ENCODE data around the gene P2RX1.

P2RX1 gene

GRCh38 chr17:3924512-3925350, 8.5 kb upstream of the P2RX1 start:
- Histone ChIP-seq H3K27me3 (replicated peaks; ENCODE audit: insufficient read depth, low read length) (no peaks in the 10 kb centered on the region), H3F3A (ENCODE audit: insufficient read depth, low read length) (peaks cover 15% of the 10 kb centered on the region; the same call in 1 of the 2 replicates), H3K4me2 (ENCODE audit: low read depth, low read length) (no peak overlapping the region), H2AFZ (ENCODE audit: low read length) (no peak overlapping the region), H3K9me2 (replicated peaks; ENCODE audit: insufficient read depth, low read length) (no peaks in the 10 kb centered on the region), H3K36me3 (replicated peaks; ENCODE audit: insufficient read depth, low read length) (no peaks in the 10 kb centered on the region; the same call in 1 of the 2 replicates), H3K79me2 (ENCODE audit: low read length) (no peaks in the 10 kb centered on the region), H3K4me3 (ENCODE audit: low read length) (no peak overlapping the region), H3K9me3 (replicated peaks; ENCODE audit: insufficient read depth, low read length) (no peaks in the 10 kb centered on the region), H3K9ac (ENCODE audit: low read length) (no peak overlapping the region), H3K4me1 (ENCODE audit: low read length) (no peaks in the 10 kb centered on the region), H4K20me1 (ENCODE audit: insufficient read depth, low read length) (no peaks in the 10 kb centered on the region), H3K27ac (ENCODE audit: low read length) (no peak overlapping the region)
- DNase-seq = no peak
- TF ChIP-seq EZH2phosphoT487 (IDR thresholded peaks at IDR 0.05; ENCODE audit: low read length) (no peak), EZH2 (optimal IDR thresholded peaks at IDR 0.05; ENCODE audit: low read depth, low read length) (no peak), CTCF (IDR thresholded peaks at IDR 0.05; ENCODE audit: low read length) (no peak)

GRCh38 chr17:3923466-3924190, 7.4 kb upstream of the P2RX1 start:
- TF ChIP-seq EZH2phosphoT487 (IDR thresholded peaks at IDR 0.05; ENCODE audit: low read length) = no peak
- no peak for TF ChIP-seq EZH2 (optimal IDR thresholded peaks at IDR 0.05; ENCODE audit: low read depth, low read length)
- no peak for TF ChIP-seq CTCF (IDR thresholded peaks at IDR 0.05; ENCODE audit: low read length)
- H3K27ac ChIP-seq (ENCODE audit: low read length) = no peak overlapping the region

GRCh38 chr17:3922765-3923164, 6.5 kb upstream of the P2RX1 start:
- TF ChIP-seq EZH2 (optimal IDR thresholded peaks at IDR 0.05; ENCODE audit: low read depth, low read length) (no peak), EZH2phosphoT487 (IDR thresholded peaks at IDR 0.05; ENCODE audit: low read length) (no peak), CTCF (IDR thresholded peaks at IDR 0.05; ENCODE audit: low read length) (no peak)
- H3K79me2 ChIP-seq (ENCODE audit: low read length) = no peaks in the 10 kb centered on the region
- H3K9me3 ChIP-seq (replicated peaks; ENCODE audit: insufficient read depth, low read length) = no peaks in the 10 kb centered on the region
- H3F3A ChIP-seq (ENCODE audit: insufficient read depth, low read length) = peaks cover 22% of the 10 kb centered on the region; the same call in 1 of the 2 replicates
- H3K9me2 ChIP-seq (replicated peaks; ENCODE audit: insufficient read depth, low read length) = no peaks in the 10 kb centered on the region
- H3K27ac ChIP-seq (ENCODE audit: low read length) = no peak overlapping the region
- no peaks in the 10 kb centered on the region for H3K4me1 ChIP-seq (ENCODE audit: low read length)
- DNase-seq = no peak
- H3K4me2 ChIP-seq (ENCODE audit: low read depth, low read length) = no peak overlapping the region
- no peak overlapping the region for H3K9ac ChIP-seq (ENCODE audit: low read length)
- H2AFZ ChIP-seq (ENCODE audit: low read length) = no peak overlapping the region
- no peaks in the 10 kb centered on the region for H3K27me3 ChIP-seq (replicated peaks; ENCODE audit: insufficient read depth, low read length)
- H4K20me1 ChIP-seq (ENCODE audit: insufficient read depth, low read length) = no peaks in the 10 kb centered on the region
- no peaks in the 10 kb centered on the region for H3K36me3 ChIP-seq (replicated peaks; ENCODE audit: insufficient read depth, low read length)
- H3K4me3 ChIP-seq (ENCODE audit: low read length) = no peak overlapping the region

More at GRCh38 chr17:3923466-3924190, 7.4 kb upstream of the P2RX1 start:
- no peaks in the 10 kb centered on the region for H4K20me1 ChIP-seq (ENCODE audit: insufficient read depth, low read length)
- no peak overlapping the region for H3K9ac ChIP-seq (ENCODE audit: low read length)
- H3K9me2 ChIP-seq (replicated peaks; ENCODE audit: insufficient read depth, low read length) = no peaks in the 10 kb centered on the region
- H3F3A ChIP-seq (ENCODE audit: insufficient read depth, low read length) = peaks cover 19% of the 10 kb centered on the region; the same call in 1 of the 2 replicates
- H3K36me3 ChIP-seq (replicated peaks; ENCODE audit: insufficient read depth, low read length) = no peaks in the 10 kb centered on the region
- H3K27me3 ChIP-seq (replicated peaks; ENCODE audit: insufficient read depth, low read length) = no peaks in the 10 kb centered on the region
- H3K4me1 ChIP-seq (ENCODE audit: low read length) = no peaks in the 10 kb centered on the region
- H3K4me3 ChIP-seq (ENCODE audit: low read length) = no peak overlapping the region
- H2AFZ ChIP-seq (ENCODE audit: low read length) = no peak overlapping the region
- no peak for DNase-seq
- H3K79me2 ChIP-seq (ENCODE audit: low read length) = no peaks in the 10 kb centered on the region
- H3K4me2 ChIP-seq (ENCODE audit: low read depth, low read length) = no peak overlapping the region
- no peaks in the 10 kb centered on the region for H3K9me3 ChIP-seq (replicated peaks; ENCODE audit: insufficient read depth, low read length)

Data from MM.1S (cell line).